Spleen (tissue), 11 donors: ENCODE results near the gene BEST3. TPM values are rescaled to one million over a fixed set of nuclear protein-coding genes. Genes with fewer than 3 reads are reported as not detected.

Experiments used
- DNase-seq: peaks from one replicate; pipeline ENCODE4 v3.0.0-alpha.2; 2020
- H3K27ac ChIP-seq, 8 donors: fragments of 200-600 bp; sonication (generic) in 7 of 8; 1 replicate in 4 of 8; 2 replicates in 4 of 8; pipeline versions ENCODE4 v1.5.0 to v1.8.0; 2016 to 2021; ENCODE audit warnings: inconsistent platforms in 4 of 8, mild to moderate bottlenecking in 4 of 8, moderate library complexity in 1 of 8
- H3K27me3 ChIP-seq, 7 donors: fragments of 200-600 bp; sonication (generic) in 6 of 7; replicated peaks in 1 of 7; 1 replicate in 4 of 7; 2 replicates in 3 of 7; pipeline versions ENCODE4 v1.5.0 to v1.8.0; 2016 to 2021; ENCODE audit warnings: inconsistent platforms in 3 of 7, mild to moderate bottlenecking in 1 of 7
- H3K36me3 ChIP-seq, 6 donors: fragments of 200-600 bp; sonication (generic) in 5 of 6; 1 replicate in 4 of 6; 2 replicates in 2 of 6; pipeline versions ENCODE4 v1.5.0 to v1.8.0; 2016 to 2021; ENCODE audit warnings: inconsistent platforms in 2 of 6
- H3K4me1 ChIP-seq, 6 donors: fragments of 200-600 bp; sonication (generic) in 5 of 6; 1 replicate in 3 of 6; 2 replicates in 3 of 6; pipeline versions ENCODE4 v1.5.0 to v1.8.0; 2016 to 2021; ENCODE audit warnings: inconsistent platforms in 3 of 6
- H3K4me3 ChIP-seq, 8 donors: fragments of 200-600 bp; sonication (generic) in 7 of 8; 1 replicate in 4 of 8; 2 replicates in 4 of 8; pipeline versions ENCODE4 v1.5.0 to v1.8.0; 2016 to 2021; ENCODE audit warnings: inconsistent platforms in 4 of 8, mild to moderate bottlenecking in 4 of 8, moderate library complexity in 2 of 8
- H3K9me3 ChIP-seq, 8 donors: fragments of 200-600 bp; sonication (generic) in 7 of 8; 1 replicate in 4 of 8; 2 replicates in 4 of 8; pipeline versions ENCODE4 v1.5.0 to v1.8.0; 2016 to 2021; ENCODE audit warnings: inconsistent platforms in 4 of 8
- CTCF ChIP-seq, 11 experiments: fragments of 200-600 bp in 7 of 11; fragments of 450-650 bp in 4 of 11; sonication (generic) in 4 of 11; IDR thresholded peaks in 8 of 11; conservative IDR thresholded peaks in 3 of 11; 1 replicate in 7 of 11; 2 replicates in 4 of 11; pipeline versions ENCODE4 v1.4.0 to v1.8.0; 2016 to 2021; ENCODE audit warnings: antibody characterized with exemption in 11 of 11, inconsistent platforms in 4 of 11, mild to moderate bottlenecking in 1 of 11
- POLR2A ChIP-seq, 3 donors: fragments of 450-650 bp; IDR thresholded peaks; one replicate each; pipeline ENCODE4 v1.5.1; 2017; ENCODE audit warnings: antibody characterized with exemption in 3 of 3, mild to moderate bottlenecking in 1 of 3
- POLR2AphosphoS5 ChIP-seq, 3 donors: sonication (generic); formaldehyde crosslinking; IDR thresholded peaks; one replicate each; pipeline ENCODE4 v1.5.1; 2017; ENCODE audit warnings: antibody characterized with exemption in 3 of 3
- WGBS, 5 donors: extraction: QIAGEN DNeasy Blood & Tissue Kit in 3 of 5; methylation state at CpG; one replicate each; pipeline versions ENCODE4 v1.1.5 to v1.1.7; 2013 to 2018; 5-methylcytosine and 5-hydroxymethylcytosine counted together
- intact Hi-C: fragments of 100-400 bp; cut with DNase I; formaldehyde crosslinking; loops from one replicate; pipeline ENCODE4 v1.15.0; 2023; ENCODE audit warnings: low total_unique reads
- polyA plus RNA-seq, 3 donors: library from polyadenylated mRNA; stranded (reverse); fragments of 200-250 nt; gene quantifications; one replicate each; pipeline ENCODE4 v1.2.1, GENCODE V29; 2013
- total RNA-seq, 7 donors: library from RNA; depleted of rRNA in 3 of 7; stranded (reverse); fragments of >200 nt in 3 of 7; fragmentation: NEBNext Ultra II Directional in 4 of 7; extraction: Animal tissue kit (Norgen Biotek cat#: 25700) in 4 of 7; gene quantifications; one replicate each; pipeline versions ENCODE4 v1.1.0 to v1.2.1, GENCODE V29; 2016 to 2021
- donor health status: healthy with polysubstance abuse.
- donor health status: DM: no; HTN: no; CAD: no; lungs with moderate emphysema.
- donor health status: DM: no; HTN: no; CAD: no.
- donor health status: Bipolar disorder and iron deficiency.
- donor health status: healthy.
- donor health status: DM: no; HTN: no; CAD: no.
- donor health status: DM: yes; HTN: yes; CAD: no.

The BEST3 gene
- total and polyA plus RNA-seq, 10 donors: 0.14 TPM; not detected in 9

DNA sequence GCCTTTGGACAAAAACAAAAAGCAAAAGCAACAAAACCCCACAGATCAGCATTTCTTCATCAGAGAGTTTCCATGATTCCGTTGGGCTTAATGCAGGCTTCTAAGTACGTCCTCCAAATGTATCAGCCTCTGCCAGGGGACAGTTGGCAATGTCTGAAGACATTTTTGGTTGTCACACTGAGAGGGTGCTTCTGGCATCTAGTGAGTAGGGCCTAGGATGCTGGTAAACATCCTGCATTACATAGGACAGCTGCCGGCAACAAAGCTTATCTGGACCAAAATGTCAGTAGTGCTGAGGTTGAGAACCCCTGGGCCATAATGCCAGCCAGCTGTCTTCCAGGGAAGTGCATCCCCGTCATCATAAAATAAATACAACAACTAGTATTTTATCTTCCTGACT lies 79.0 kb downstream of the BEST3 start:
- Histone ChIP-seq H3K4me1 (no peaks in the 10 kb centered on the region), H3K27ac (no peak overlapping the region), H3K36me3 (no peaks in the 10 kb centered on the region), H3K27me3 (no peaks in the 10 kb centered on the region), H3K9me3 (no peaks in the 10 kb centered on the region), H3K4me3 (no peak overlapping the region)
- intact Hi-C loops: no loop called here
- no peak for TF ChIP-seq POLR2AphosphoS5 (IDR thresholded peaks at IDR 0.05)
- no peak for TF ChIP-seq POLR2A (IDR thresholded peaks at IDR 0.05)
- no peak for TF ChIP-seq CTCF (IDR thresholded peaks at IDR 0.05 in 8 of 11, conservative IDR thresholded peaks at IDR 0.05 in 3 of 11)
- 85 to 94% (median 87%) methylated on average over 4 of the region's 4 CpGs for WGBS, 5 donors
- no peak for DNase-seq

DNA sequence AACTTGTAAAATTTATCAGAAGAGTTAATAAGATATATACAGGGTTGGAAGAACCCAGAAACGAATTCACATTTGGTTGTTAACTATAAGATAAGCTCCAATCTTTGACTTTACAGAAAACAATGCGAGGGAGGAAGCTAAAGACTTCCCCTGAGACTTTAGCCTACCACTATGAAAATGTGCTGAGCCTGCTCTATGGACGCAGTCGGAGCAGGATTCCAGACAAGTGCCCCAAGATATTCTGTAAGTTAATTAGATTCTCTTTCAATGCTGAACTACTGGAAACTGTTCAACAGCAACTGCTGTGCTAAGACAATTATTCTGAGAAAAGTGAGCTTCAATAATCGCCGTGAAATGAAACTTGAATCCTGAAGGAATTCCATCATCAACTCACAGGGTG lies 80.1 kb downstream of the BEST3 start:
- Histone ChIP-seq H3K4me1 (no peaks in the 10 kb centered on the region), H3K4me3 (no peak overlapping the region), H3K27ac (no peak overlapping the region), H3K9me3 (no peaks in the 10 kb centered on the region), H3K36me3 (no peaks in the 10 kb centered on the region), H3K27me3 (no peaks in the 10 kb centered on the region)
- TF ChIP-seq POLR2AphosphoS5 (IDR thresholded peaks at IDR 0.05): no peak
- TF ChIP-seq CTCF (IDR thresholded peaks at IDR 0.05 in 8 of 11, conservative IDR thresholded peaks at IDR 0.05 in 3 of 11): no peak
- intact Hi-C loops: no loop called here
- WGBS, 5 donors: 51 to 63% (median 60%) methylated on average over 6 of the region's 6 CpGs
- no peak for DNase-seq

DNA sequence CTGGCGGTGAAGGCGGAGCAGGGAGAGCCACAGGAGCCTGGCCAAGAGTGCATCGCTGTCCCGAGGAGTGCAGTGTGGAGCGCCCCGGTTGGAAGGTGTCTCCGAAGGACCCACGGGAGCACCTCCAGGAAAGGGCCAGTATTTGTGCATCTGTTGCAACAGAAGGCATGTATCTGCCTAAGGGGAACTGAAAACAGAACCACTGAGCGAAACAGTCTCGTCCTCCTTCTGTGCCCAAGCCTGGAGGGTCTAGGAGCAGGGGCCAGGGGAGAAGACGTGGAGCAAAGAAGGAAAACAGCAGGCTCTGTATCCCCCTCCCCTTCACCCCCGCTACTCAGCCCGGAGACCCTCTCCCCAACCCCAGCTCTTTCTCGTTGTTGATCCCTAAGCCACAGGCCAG lies 83.1 kb downstream of the BEST3 start:
- intact Hi-C loops: no loop called here
- Histone ChIP-seq H3K4me3 (no peak overlapping the region), H3K9me3 (no peaks in the 10 kb centered on the region), H3K36me3 (no peaks in the 10 kb centered on the region), H3K27me3 (no peaks in the 10 kb centered on the region), H3K4me1 (no peaks in the 10 kb centered on the region), H3K27ac (no peak overlapping the region)
- TF ChIP-seq POLR2AphosphoS5 (IDR thresholded peaks at IDR 0.05): no peak
- no peak for TF ChIP-seq CTCF (IDR thresholded peaks at IDR 0.05 in 8 of 11, conservative IDR thresholded peaks at IDR 0.05 in 3 of 11)
- TF ChIP-seq POLR2A (IDR thresholded peaks at IDR 0.05): no peak
- WGBS, 5 donors: 74 to 82% (median 77%) methylated on average over 14 of the region's 14 CpGs
- DNase-seq: no peak

GRCh38 chr12:69613351-69613750 lies 85.8 kb downstream of the BEST3 start:
- Histone ChIP-seq H3K9me3 (no peaks in the 10 kb centered on the region), H3K4me1 (peaks cover 0 to 2% (median 0%) of the 10 kb centered on the region in 6 donors), H3K4me3 (no peak overlapping the region), H3K27ac (no peak overlapping the region), H3K36me3 (no peaks in the 10 kb centered on the region), H3K27me3 (no peaks in the 10 kb centered on the region)
- TF ChIP-seq CTCF (IDR thresholded peaks at IDR 0.05 in 8 of 11, conservative IDR thresholded peaks at IDR 0.05 in 3 of 11) (no peak), POLR2AphosphoS5 (IDR thresholded peaks at IDR 0.05) (no peak), POLR2A (IDR thresholded peaks at IDR 0.05) (no peak)
- intact Hi-C loops: no loop called here
- no peak for DNase-seq
